ENCODE data around the gene AQP2.

Gene AQP2

DNA sequence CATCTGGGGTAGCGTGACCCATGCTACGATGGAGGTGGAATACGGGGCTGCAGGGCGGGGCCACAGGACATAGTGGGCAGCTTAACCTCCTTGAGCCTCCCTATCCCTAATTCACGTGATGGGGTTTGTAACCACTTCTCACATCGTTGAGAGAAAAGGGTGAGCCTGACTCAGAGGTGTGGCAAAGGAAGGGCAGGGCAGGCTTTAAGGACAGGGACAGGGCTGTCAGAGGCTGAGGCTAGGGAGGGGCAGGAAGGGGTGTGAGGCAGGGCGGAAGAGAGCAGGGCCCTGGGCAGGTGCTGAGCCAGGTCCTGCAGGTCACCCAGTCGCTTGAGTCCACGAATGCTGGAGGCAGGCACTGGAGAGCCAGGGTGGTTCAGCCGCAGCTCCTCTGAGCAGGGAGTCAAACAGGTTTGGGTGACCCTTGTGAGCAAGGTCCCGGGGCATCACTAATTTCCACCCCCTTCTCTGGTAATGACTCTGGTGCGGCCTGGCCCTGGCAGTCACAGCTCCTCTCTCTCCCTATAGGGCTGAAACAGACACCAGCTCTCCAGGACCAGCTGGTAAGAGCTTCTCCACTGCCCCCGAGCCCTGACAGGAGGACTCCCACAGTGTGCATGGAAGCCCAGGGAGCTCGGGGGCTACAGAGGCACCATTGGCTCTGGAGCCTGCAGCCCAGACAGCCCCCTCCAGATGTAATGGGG lies 7.5 kb upstream of the AQP2 start:
- peak; percentile 12 for DNase-seq

DNA sequence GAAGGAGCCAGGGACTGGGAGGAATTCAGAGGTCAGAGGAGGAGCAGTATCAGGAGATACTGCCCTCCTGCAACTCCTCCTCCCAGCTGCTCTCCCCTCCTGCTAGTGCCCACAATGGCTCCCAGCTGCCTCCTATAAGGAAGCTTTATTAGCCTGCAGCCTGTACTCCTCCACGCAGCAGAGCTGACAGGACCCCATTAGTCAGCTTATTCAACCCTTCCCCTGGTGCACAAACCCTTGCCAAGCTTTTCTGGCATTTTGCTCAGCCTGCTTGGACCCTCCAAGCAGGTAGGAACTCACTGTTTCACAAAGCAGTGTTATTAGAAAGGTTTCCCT lies 6.9 kb upstream of the AQP2 start:
- no peak for DNase-seq

DNA sequence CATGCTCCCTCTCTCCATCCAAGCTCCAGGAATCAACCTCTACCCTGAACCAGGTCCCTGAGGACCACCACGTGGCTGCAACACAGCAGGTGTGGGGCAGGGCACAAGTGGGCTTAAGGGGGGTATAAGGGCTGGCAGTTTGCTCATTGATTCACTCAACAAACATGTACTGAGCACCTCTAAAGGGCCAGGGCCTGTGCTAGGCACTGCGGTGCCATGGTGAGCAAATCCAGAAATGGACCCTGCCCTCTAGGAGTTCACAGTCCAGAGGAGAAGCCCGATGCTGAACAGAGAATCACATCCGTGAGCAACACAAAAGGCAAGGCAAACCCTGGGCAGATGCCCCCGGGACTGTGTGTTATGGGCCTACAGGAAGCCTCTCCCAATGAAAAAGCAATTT lies 6.5 kb upstream of the AQP2 start:
- no peak for DNase-seq

DNA sequence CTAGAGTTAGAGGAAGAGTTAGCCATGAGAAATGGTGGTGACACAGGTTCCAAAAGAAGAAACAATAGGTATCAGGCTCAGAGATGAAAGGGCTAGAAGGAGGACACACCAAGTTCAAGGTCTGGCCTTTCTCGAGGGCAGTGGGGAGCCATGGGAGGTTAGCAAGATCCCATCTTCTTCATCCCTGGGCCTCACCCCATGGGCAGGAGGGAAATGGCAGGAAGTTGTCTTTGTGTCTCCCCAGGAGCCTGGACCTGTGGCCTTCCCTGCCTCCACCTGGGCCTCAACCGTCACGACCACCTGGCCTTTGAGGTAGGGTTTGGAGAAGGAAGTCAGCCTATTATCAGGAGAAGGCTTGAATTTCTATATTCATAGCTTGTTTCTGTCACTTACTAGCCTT lies 5.8 kb upstream of the AQP2 start:
- DNase-seq = no peak

DNA sequence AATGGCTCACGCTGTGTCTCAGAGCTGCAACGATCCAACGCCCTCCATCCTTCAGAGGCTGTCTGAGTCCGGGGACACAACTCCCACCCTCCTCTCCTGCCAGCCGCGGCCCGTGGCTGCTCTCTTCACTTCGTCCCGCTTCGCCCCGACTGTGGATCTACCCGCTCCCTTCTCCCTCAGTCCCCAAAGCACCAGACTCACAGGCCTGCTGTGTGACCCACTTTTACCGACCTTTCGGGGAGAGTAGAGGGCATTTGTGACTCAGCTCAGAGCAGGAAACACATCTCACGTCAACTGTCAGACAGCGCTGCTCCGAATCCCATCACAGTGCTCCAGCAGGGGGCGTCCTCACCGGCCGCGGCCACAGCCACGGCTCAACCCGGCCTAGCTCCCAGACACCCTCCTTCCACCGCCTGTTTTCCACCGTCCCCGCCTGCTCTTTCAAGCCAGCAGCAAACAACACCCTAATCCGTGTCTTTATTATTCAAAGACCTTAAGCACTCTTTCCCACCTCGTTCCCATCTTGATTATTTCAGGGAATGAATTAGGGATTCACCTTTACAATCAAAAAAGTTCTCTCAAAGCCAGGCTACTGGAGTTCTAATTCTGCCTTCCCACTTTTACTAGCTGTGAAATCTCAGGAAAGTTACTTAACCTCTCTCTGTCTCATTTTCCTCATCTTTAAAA lies 5.0 kb upstream of the AQP2 start:
- DNase-seq = peak; percentile 80

DNA sequence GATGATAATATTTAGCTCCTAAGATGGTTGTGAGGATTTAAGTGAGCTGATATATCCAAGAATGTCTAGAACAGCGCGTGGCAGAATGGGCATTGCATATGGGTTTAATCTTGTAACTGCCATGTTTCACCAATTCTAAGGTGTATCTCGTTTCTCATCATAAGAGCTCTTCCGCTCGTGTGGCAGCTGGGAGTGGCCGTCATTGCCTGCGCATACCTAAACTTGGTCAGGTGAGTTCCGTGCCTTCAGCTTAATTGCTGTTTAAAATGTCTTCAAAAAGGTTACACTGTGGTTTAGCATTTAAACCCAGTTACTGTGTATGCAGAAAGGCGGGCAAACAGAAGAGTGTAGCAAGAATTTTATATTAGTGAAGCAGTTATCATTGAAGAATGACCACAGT lies 4.5 kb upstream of the AQP2 start:
- DNase-seq = peak; percentile 13

DNA sequence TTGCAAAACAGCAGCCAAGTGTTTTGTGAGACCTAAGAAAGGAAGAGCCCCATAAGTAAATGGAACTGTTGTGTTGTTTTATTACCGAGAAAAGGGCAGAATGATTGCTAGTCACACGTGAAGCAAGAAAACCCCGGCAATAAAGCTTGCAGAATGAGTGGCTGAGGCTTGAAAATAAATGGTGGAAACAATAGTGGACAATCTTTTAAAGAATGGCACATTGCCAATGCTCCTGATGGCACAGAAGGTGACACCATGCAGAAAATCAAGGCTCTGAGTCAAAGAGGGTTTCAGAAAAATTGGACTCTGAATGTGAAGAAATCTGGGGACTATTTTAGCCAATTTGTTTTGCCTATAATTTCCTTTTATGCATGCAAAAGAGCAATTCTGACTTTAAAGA lies 4.0 kb upstream of the AQP2 start:
- DNase-seq = no peak

DNA sequence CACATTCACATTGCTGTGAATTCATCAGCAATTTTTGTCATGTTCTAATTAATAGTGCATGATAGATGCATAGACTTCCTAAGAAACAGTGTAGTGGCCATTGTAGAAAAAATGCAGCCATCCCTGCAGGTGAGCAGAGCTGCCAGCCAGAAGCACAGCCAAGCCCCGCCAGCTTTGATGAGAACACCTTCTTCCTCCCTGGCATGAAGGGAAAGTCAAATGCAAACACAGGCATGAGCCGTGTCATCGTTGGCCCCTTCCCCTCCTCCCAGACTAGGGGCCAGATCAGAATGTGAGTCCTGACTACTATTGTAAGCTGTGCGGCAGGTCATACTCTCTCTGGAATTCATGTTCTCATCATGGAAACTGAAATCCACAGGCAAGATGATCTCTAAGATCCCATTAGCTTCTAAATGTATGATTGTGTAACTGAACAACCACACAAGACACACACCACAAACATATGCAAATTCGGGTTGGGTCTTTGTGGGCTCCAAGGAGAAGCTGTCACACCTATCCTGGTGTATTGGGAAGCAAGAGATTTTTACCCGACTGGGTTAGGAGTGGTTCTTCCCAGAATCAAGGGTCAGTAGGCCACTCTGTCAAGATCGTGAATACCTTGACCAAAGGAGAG lies 2.8 kb upstream of the AQP2 start:
- no peak for DNase-seq

DNA sequence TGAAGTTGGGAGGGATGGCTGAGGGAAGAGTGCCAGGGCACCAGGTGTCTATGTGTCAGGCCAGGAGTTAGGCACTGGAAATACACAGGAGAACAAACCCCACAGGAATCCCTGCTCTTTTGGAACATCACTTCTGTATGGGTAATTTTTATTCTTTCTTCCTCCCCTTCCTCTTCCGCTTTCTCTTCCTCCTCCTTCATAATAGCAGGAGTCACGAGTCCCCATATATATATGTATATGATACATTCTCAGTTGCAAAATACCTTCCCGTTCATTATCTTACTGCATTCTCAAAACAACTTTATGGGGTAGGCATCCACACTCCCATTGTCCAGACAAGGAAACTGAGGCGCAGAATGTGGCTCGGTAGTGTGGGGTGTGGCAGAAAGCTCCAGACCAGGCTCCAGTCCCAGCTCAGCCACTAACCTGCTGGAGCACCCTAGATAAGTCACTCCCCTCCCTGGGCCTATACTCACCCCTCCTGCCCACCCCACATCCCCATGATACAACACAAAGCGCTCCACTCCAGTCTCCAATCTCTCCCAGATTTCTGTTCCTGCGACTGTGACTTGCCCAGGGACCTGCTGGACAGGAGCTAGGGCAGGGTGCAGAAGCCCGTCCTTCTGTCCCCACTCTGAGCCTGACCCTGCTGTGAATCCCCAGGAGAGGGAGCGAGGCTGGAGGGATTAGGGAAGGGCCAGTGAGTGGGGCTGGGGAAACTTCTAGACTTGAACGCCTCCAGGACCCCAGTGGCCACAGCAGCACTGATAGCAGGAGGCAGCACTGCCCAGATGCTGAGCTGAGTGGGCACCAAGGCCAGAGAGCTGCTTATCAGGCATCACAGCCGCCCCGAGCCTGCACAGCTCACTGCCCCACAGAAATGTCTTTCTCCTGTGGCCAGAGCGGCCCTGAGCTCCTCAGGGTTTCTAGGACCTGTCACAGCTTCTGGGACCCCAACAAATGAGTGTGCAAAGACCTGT lies 1.4 kb upstream of the AQP2 start:
- no peak for DNase-seq

DNA sequence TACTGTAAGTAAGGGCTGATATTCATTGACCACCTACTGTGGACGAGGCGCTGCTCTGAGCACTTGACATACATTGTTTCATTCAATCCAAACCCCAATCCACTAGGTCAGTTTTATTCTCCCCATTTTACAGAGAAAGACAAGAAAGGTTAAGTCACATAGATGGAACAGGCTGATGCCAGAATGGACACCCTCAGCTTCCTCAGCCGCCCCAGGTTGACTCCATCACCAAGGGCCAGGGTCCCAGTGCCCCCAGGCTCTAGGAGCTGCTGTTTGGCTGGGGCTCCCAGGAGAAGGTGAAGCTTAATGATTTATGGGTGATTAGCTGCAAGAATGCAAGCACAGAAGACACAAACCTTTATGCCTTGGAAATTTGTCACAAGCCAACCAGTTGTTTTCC lies 671 bp upstream of the AQP2 start:
- DNase-seq = no peak

DNA sequence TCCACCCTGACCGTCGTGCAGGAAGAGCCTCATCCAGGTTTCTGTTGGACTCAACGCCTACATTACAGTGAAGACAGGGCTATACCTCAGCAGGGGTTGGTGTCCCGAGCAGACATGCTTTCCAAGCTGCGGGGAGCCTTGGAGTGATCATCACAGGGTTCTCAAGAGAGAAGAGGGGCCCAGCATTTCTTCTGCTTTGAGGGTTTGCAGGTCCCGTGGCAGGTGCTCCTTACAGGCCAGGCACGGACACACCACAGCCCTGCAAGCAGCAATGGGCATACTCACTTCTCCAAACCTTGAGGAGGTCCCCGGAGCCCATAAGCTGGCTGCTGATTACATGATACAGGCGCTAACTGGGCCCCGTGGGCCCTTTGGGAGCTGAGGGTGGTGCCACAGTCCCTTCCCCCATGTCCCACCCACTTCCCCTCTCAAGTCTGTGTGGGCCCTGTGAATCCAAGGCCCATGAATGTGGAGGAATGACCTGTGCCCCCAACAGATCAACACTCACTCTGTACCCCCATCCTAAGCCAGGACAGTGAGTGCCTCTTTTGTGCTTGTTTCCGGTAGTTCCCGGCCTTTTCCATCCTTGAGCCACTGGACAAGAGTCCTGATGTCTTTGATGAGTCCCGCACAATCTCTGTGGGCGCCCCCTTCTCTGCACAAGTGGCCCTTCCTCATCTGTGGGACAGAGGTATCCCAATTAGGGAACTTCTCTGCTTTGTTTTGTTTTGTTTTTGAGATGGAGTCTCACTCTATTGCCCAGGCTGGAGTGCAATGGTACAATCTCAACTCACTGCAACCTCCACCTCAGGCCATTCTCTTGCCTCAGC lies 1.1 kb downstream of the AQP2 start:
- DNase-seq = no peak

DNA sequence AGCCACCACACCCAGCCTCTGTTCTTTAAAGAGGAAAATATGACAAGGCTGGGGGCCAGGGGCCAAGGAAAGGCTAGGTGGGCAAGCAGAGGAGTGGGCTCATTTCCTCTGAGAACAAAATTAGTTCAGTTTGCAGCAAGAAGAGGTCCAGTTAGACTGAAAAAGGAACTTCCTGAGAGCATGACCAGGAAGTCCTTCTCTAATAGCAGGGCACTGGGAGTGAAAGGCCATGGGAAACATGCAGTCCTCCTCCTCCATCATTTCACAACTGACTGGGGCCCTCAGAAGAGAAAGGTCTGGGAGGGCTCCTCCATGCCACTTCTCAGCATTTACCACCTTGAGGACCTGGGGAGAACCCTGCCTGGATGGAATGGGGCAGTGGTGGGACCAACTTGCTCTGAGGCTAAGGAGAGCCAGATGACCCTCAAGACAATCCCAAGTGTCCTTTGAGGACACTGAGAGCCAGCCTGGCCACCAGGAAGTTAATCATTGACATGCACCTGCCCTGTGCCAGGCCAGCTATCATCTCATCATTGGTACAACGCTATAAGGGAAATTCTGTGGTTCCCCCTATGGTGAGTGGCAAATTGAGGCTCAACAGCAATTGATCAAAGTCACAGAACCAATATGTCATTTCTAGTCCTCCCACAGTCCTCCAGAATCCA lies 2.0 kb downstream of the AQP2 start:
- DNase-seq = no peak

DNA sequence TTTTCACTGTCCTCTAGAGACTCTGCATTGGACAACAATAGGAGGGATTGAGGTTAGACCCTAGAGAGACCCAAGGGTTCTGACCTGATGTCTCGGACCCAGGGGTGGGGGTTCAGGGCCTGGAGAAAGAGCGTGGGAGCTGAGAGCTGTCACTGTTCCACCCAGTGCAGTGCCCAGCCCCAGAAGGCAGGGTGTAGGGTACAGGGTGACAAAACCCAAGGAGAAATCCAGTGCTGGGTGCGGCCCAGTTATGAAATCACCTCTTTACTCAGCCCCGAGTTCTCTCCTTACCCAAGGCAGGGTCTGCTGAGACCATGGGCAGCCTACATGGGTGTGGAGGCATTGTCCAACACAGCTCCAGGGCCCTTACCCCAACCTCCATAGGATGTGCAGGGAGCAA lies 2.6 kb downstream of the AQP2 start:
- DNase-seq = no peak

DNA sequence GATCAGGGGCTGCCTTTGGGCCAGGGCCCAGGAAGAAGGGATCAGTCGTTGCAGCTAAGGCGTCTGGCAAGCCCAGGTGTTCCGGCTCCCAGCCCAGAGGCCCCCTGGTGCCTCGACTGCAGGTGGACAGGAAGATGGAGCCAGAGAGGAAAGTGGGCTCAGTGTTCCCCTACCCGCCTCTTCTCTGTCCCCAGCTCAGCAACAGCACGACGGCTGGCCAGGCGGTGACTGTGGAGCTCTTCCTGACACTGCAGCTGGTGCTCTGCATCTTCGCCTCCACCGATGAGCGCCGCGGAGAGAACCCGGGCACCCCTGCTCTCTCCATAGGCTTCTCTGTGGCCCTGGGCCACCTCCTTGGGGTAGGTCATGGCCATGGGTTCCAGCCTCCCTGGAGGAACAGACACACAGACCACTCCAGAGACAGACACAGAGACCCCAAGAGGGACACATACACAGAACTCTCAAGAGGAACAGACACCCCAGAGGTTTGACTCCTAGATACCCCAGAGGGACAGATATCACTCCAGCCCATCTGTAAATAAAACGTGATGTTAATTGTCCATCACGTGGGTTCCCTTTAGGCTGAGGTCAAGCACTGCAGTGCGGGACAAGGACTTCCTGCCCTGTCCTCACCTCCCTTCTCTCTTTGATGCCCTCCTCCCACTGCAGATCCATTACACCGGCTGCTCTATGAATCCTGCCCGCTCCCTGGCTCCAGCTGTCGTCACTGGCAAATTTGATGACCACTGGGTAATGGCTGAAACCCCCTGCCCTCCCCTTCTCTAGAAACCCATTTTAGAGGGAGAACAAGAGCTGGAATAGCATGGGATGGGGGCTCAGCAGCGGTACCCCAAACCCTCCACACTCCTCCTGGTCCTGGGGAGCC lies 3.7 kb downstream of the AQP2 start:
- no peak for DNase-seq

DNA sequence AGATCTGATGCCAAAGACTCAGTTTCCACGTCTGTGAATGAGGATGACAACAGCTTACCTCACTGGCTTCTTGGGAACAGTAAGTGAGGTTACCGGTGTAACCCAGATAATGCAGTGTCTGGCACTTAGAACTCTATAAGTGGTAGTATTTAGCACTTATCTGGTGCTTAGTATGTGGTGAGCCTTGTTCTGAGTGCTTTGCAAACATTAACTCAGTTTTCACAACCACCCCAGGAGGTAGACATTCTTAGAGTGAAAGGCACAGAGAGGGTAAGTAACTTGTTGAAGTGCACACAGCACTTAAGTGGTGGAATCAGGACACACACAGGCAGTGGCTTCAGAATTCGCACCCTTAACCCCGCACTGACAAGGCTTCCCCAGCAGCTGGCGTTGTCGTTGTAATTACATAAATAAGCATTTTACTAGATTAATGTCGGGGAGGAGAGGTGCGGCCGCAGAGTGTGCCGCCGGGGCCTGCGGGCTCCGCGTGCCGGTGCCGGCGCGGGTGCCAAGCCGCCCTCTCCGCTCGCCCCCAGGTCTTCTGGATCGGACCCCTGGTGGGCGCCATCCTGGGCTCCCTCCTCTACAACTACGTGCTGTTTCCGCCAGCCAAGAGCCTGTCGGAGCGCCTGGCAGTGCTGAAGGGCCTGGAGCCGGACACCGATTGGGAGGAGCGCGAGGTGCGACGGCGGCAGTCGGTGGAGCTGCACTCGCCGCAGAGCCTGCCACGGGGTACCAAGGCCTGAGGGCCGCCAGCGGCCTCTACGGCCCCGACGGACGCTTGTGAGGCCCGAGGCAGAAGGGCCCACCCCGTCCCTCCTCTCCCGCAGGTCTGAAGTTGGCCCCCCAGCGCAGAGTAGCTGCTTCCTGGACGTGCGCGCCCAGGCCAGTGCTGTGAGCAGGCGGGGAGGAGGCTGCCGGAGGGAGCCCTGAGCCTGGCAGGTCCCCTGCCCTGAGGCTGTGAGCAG lies 4.6 kb downstream of the AQP2 start:
- no peak for DNase-seq

DNA sequence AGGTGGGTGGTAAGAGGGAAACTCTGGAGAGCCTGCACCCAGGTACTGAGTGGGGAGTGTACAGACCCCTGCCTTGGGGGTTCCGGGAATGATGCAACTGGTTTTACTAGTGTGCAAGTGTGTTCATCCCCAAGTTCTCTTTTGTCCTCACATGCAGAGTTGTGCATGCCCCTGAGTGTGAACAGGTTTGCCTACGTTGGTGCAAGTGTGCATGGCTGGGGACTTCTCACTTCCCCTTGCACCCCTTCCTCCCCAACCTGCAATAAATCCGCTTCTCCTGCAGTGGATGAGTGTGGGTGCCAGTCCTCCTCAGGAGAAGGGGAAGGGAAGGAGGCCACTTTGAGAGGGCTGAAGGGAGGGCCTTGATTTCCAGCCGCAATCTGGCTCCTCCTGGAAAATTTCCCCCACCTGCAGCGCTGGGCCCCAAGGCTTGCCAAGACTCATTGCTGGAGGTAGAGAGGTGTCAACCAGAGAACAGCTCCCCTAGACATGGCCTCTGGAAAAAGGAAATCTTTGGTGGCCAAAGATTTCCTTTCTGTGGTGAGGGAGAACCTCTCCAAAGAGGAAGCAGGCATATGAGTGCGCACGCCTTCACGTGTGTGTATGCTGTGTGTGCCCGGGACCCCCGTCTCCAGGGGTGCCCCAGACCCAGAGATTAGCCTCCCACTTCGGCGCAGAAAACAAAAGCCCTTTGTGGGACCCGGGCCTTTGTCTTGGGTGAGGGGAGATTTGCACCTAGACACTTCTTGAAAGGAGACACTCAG lies 5.5 kb downstream of the AQP2 start:
- DNase-seq = no peak

DNA sequence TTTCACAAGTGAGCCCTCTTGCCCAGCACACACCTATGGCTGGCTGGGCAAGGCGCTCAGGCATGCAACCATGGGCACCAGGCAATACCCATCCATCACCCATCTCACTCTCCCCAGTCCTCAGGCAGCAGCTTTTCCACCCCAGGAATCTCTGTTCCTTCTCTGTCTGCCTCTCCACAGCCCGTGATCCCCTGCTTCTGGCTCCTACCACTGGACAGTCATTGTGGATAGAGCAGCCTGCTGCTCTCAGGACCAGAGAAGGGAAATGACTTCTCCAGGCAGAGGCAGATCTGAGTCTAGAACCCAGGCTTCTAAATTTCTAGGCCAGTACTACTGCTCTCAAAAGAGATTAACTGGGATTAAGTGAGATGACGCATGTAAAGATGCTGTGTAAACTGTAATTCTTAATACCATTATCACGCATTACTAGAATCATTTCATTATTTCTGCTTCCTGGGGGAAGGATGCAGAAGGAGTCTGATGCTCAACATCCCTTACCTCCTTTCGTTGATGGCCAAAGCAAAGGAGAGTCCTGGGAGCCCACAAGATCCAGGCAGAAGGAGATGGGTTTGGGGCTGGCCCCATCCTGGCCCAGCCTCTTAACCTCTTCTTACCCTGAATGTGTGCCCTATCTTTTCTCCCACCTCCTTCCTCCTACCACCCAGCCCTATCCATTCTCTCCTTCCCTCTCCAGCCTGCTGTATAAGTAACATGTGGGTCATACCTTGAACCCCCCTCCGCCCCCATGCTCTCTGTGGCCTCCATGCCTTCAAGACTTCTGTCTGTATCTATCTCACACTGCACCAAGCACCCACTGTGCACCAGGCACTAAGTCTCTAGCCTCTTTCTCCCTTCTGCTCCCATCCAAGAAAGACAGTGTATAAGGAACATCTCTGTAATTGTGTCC lies 6.4 kb downstream of the AQP2 start:
- DNase-seq = no peak

DNA sequence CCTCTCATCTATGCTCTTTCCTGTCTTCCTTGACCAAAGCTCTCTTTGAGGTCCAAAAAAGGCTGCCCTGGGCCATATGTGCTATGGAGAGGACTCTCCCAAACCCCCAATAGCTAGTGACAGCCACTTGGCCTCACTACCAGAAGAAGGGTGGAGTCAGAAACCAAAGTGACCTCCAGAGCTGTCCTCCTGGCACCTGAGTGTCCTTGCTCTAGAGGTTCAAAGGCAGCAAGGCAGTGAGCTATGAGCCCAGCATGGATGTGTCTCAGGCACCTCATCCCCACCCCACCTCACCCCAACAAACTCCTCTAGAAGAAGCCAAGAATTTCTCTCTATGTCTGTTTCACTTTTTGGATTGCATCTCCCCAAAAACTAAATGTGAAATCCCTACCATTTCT lies 7.0 kb downstream of the AQP2 start:
- no peak for DNase-seq
